Ishikawa (cell line): ENCODE data around the gene STT3B.

Experiments
- CEBPB ChIP-seq: IDR thresholded peaks from 2 replicates; pipeline ENCODE4 v1.6.1; 2012
- CREB1 ChIP-seq: IDR thresholded peaks from 2 replicates; pipeline ENCODE4 v1.6.1; 2012; ENCODE audit warnings: low read depth
- EGR1 ChIP-seq: IDR thresholded peaks from 2 replicates; pipeline ENCODE4 v1.6.1; 2012
- EP300 ChIP-seq: IDR thresholded peaks from 2 replicates; pipeline ENCODE4 v1.6.1; 2012; ENCODE audit warnings: borderline replicate concordance
- FOXM1 ChIP-seq: IDR thresholded peaks from 2 replicates; pipeline ENCODE4 v1.6.1; 2012; ENCODE audit warnings: low read depth, borderline replicate concordance
- NFIC ChIP-seq: IDR thresholded peaks from 2 replicates; pipeline ENCODE4 v1.6.1; 2012
- RAD21 ChIP-seq: IDR thresholded peaks from 2 replicates; pipeline ENCODE4 v1.6.1; 2012; ENCODE audit warnings: low read depth
- TAF1 ChIP-seq: IDR thresholded peaks from 2 replicates; pipeline ENCODE4 v1.6.1; 2012; ENCODE audit warnings: low read depth, mild to moderate bottlenecking
- TCF12 ChIP-seq: IDR thresholded peaks from 2 replicates; pipeline ENCODE4 v1.6.1; 2012; ENCODE audit warnings: low read depth
- TEAD4 ChIP-seq: IDR thresholded peaks from 2 replicates; pipeline ENCODE4 v1.6.1; 2012
- YY1 ChIP-seq: IDR thresholded peaks from 2 replicates; pipeline ENCODE4 v1.6.1; 2012; ENCODE audit warnings: low read depth
- ZBTB7A ChIP-seq: IDR thresholded peaks from 2 replicates; pipeline ENCODE4 v1.6.1; 2012; ENCODE audit warnings: low read depth
- TF ChIP-seq, protein P1 (sequence below): IDR thresholded peaks from 2 replicates; pipeline ENCODE4 v1.6.1; 2012
- TF ChIP-seq, protein P2 (sequence below): IDR thresholded peaks from 2 replicates; pipeline ENCODE4 v1.6.1; 2012
- TF ChIP-seq, protein P3 (sequence below): IDR thresholded peaks from 2 replicates; pipeline ENCODE4 v1.6.1; 2012; ENCODE audit warnings: low read depth, mild to moderate bottlenecking

The STT3B gene

DNA sequence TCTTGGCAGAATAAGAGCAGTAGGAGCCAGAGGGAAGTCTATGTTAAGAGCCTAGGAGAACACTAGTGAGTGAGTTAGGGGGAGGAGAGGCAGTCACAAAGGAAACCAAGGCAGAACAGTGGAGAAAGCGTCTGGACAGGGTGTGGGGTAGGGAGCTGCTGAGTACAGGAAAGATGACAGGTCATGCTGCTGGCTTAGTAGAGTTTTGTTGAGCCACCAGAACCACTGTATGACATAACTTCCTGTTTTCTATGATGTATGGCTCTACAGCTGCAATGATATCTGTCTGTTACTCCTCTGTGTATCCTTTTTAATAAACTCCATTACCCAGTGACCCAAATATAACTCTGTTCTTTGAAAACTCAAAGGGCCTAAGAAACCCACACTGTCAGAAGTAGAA is 10.6 kb upstream of the STT3B start:
- TF ChIP-seq CEBPB: no peak
- TF ChIP-seq RAD21: no peak

DNA sequence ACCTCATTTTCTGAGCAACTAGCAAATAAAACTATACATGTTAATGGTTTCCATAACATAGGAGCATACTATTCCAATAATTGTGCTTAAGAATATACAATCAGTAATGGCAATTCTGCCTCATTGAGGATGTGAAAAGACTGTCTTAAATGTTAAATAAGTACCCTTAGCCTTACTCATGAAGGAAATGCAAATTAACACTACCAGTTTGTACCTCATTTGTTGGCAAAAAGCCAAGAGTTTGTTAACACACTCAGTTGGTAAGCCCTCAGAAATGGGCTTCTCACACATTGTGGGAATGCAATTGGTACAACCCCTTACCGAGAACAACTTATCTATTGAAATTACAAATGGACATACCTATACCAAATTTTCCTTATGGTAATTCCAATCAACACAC is 9.2 kb upstream of the STT3B start:
- TF ChIP-seq CREB1 (no peak), TEAD4 (no peak), NFIC (no peak), EP300 (no peak), EGR1 (no peak), FOXM1 (no peak), RAD21 (no peak), YY1 (no peak), TCF12 (no peak), TAF1 (no peak), ZBTB7A (no peak), CEBPB (no peak)
- TF ChIP-seq, protein P1, sequence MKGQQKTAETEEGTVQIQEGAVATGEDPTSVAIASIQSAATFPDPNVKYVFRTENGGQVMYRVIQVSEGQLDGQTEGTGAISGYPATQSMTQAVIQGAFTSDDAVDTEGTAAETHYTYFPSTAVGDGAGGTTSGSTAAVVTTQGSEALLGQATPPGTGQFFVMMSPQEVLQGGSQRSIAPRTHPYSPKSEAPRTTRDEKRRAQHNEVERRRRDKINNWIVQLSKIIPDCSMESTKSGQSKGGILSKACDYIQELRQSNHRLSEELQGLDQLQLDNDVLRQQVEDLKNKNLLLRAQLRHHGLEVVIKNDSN: no peak
- TF ChIP-seq, protein P2, sequence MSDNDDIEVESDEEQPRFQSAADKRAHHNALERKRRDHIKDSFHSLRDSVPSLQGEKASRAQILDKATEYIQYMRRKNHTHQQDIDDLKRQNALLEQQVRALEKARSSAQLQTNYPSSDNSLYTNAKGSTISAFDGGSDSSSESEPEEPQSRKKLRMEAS: no peak
- TF ChIP-seq, protein P3, sequence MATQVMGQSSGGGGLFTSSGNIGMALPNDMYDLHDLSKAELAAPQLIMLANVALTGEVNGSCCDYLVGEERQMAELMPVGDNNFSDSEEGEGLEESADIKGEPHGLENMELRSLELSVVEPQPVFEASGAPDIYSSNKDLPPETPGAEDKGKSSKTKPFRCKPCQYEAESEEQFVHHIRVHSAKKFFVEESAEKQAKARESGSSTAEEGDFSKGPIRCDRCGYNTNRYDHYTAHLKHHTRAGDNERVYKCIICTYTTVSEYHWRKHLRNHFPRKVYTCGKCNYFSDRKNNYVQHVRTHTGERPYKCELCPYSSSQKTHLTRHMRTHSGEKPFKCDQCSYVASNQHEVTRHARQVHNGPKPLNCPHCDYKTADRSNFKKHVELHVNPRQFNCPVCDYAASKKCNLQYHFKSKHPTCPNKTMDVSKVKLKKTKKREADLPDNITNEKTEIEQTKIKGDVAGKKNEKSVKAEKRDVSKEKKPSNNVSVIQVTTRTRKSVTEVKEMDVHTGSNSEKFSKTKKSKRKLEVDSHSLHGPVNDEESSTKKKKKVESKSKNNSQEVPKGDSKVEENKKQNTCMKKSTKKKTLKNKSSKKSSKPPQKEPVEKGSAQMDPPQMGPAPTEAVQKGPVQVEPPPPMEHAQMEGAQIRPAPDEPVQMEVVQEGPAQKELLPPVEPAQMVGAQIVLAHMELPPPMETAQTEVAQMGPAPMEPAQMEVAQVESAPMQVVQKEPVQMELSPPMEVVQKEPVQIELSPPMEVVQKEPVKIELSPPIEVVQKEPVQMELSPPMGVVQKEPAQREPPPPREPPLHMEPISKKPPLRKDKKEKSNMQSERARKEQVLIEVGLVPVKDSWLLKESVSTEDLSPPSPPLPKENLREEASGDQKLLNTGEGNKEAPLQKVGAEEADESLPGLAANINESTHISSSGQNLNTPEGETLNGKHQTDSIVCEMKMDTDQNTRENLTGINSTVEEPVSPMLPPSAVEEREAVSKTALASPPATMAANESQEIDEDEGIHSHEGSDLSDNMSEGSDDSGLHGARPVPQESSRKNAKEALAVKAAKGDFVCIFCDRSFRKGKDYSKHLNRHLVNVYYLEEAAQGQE: no peak

DNA sequence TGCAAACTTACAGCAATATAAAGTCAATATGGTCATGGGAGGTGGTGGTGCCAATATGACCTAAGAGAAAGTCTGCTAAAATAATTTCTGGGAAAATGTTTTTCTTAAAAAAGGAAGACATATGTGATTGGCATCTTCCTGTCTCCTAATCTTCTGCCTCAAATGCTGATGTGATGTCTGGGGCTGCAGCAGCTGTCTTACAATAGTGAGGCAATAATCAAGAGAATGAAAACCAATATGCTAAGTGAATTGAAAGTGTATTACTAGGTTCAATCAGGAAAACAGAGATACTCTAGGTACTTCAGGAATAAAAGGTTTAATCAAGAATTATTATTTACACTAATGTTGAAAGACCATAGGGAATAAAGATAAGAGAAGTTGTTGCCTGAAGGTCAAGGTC is 7.2 kb upstream of the STT3B start:
- TF ChIP-seq CREB1: no peak
- TF ChIP-seq, protein P3: no peak

DNA sequence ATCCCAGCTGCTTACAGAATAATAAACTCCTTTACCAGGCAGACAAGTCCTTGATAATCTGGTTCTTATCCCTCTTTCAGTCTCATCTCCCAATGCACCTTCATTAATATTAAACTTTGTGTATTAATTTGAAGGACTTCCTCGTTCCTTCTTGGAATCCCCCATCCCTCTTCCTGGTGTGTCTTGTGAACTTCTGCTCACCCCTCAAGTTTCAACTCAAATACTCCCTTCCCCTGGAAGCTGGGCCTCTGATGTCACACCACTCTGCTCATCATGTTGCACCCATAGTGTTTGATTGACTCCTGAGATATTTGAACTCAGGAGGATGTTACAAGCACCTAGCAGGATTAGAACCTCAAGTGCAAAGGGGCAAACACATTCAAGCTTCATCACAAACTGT is 3.3 kb upstream of the STT3B start:
- TF ChIP-seq RAD21: no peak
- TF ChIP-seq, protein P3: no peak
- TF ChIP-seq ZBTB7A: no peak
- TF ChIP-seq EGR1: no peak
- TF ChIP-seq CEBPB: no peak
- no peak for TF ChIP-seq FOXM1

DNA sequence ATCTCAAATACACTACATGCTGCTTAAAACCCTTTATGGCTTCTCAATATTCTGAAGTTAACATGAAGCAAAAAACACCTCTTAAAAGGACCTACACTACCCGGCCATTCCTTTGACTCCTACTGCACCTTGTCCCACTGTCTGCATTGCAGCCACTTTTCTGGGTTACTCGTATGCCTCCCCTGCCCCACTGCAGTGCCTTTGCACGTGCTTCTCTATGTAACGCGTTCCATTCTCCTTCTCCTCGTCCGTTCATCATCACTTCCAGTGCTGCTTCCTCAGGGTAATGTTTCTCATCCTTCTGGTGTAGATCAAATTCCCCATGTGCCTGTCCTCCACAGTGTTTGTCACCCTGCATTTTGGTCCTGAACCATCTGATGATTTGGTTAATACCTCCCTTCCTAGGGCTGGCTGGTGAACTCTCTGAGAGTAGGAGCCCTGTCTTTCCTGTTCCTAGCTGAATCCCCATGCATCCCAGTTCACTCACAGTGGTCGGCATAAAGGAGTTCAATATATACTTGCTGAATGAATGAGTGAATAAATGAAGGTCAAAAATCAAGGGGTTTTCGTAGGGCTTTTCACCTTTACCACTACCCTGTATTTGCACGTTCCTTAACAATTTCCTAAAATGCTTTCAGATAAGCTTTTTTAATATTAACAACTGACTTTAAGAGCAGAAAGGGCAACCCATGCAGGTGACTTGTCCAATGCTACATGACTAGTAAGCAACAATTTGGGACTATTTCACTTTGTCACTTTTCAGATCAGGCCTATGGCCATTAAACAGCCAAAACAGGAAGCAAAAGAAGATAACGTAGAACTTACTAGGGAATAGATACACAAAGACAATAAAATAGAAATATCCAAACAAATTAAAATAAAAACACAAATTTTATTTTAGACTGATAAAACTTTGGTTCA is 2.4 kb upstream of the STT3B start:
- no peak for TF ChIP-seq FOXM1
- TF ChIP-seq, protein P1: no peak
- TF ChIP-seq, protein P3: no peak
- no peak for TF ChIP-seq TAF1
- TF ChIP-seq EP300: no peak
